HG03442 (cell line): ENCODE measurements around the gene PERM1.

Source experiments
- ATAC-seq: cut with Tn5 transposase; IDR thresholded peaks from one replicate; pipeline ENCODE4 v1.9.1; 2021; ENCODE audit warnings: mild to moderate bottlenecking, moderate library complexity; ENCODE audit not compliant: unreplicated experiment

PERM1 gene

DNA sequence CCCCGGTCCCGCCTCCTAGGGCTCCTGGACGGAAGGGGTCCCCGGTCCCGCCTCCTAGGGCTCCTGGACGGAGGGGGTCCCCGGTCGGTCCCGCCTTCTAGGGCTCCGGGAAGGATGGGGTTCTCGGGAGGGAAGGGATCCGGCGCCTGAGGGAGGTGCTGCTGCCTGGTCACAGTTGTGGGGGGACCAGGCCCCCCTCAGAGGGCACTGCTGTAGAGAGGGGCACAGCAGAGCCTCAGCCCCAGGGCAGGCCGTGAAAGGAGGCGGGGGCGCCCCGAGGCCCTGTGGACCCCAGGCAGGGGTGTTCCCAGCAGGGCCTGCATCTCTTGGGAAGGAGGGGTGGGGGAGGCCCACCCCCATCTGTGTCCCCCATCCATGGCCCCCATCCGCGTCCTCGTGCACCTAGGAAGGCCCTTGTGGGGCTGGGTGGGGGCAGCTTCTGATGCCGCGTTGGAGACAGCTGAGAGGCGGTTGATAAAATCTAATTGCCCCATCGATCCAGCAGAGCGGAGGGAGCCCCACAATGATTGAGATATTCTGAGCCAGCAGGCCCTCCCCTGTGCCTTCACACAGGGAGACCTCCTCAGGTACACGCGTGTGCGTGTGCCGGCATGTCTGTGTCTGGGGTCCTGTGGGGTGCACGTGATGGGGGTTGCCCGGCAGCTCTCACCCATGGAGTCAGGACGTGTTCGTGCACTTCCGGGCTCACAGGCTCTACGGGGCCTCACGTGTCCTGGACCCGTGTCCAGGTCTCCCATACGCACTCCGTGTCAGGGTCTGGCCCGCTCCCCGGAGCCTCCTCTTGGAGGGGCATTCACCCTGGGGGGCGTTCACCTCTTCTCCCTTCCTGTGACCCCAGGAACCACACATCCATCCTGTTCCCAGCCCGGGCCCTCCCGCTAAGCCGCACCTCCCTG, 45.3 kb downstream of the PERM1 start:
- no peak for ATAC-seq

DNA sequence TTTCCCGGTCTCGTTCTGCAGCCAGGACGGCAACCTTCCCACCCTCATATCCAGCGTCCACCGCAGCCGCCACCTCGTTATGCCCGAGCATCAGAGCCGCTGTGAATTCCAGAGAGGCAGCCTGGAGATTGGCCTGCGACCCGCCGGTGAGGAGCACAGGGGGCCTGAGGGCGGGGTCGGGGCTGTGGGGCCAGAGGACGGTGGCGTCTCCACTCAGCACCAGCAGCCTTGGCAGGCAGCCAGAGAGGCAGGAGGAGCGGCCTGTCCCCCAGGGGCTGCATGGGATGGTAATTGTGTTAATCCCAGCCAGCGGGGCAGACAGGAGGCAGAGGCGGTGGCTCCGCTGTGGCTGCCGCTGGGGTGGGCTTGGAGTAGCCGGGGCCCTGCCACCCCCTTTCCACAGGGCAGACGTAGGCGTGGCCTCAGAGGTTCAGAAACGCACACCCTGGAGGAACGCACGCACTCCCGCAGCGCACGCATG, 46.1 kb downstream of the PERM1 start:
- ATAC-seq = no peak

DNA sequence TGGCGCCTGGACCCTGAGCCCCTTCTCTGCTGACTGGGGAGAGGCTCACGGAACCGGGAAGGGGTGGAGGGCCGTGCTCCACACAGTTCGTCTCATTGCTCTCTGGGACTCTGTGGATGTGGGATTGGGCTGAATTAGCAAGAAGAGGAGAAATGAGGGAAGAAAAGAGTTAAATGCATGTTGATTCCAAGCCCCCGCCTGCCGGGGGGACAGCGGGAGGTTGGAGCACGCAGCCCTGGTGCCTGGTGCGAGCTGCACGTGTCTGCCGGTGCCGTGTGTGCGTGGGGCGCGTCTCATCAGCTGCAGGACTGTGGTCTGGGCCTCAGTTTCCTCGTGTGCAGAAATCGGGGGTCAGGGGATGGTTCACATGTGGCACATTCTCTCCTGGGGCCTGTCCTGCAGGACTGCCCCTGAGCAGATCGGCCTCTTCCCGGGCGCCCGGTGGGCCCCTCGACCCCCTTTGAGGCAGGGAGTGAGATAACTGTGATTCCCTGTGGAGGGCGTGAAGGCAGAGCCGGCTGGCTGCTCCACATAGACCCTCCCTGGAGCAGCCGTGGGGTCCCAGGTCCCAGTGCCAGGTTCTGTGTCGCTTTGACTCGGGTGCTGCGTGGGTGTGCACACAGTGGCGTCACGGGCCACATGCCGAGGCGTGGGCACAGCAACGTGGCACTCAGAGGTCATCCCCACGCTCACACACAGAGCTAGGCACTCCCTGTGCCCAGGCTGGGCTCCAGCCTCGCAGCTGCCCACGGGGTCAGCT, 46.7 kb downstream of the PERM1 start:
- ATAC-seq = no peak

DNA sequence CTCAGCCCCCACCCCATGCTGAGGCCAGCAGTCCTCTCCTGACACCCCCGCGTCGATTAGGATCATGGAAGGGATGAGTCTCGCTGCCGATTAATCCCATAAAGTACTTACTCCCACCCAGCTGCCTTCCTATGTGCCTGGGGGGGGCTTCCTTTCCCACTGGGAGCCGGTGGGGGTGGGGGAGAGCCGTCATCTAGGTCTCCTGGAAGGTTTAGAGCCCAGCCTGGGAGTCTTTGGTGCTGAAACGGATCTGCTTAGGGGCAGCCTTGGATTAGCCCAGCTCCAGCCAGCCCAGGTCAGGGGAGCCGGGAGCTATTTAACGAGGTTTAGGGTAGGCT, 48.3 kb downstream of the PERM1 start:
- no peak for ATAC-seq

DNA sequence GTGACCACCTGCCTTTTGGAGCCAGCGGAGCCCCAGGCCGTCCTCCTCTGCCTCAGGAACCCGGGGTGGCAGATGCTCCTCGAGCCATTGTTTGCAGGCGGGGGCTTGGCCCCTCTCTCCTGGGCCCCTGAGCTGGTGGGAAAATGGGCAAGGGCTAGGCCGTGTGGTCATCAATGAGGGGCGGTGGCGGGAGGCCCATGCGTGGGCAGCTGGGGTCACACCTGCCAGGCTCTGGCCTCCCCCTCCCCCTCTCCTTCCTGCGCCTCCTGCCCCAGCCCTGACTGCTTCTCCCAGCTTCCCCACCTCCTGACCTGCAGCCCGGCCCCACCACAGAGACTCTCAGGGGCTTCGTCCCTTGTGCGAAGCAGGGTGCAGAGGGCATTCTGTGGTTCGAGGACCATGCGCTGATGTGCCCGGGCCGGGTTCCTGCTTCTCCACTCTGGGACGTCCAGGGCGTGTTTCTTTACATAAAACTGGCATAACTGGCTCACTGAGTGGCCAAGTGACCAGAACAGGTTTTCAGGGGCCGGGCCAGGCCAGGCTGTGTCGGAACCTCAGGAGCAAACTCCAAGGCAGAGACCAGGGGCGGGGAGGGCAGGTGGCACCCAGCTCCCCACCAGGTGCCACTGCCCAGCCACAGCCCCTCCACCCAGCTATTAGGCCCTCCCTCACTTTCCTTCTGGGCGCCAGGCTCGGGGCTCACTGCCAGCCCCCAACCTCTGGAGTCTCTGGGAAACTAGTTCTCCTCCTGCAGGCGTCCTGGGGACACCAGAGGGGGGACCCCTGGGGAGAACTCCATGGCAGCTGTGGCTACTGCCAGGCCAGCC, 48.9 kb downstream of the PERM1 start:
- no peak for ATAC-seq

DNA sequence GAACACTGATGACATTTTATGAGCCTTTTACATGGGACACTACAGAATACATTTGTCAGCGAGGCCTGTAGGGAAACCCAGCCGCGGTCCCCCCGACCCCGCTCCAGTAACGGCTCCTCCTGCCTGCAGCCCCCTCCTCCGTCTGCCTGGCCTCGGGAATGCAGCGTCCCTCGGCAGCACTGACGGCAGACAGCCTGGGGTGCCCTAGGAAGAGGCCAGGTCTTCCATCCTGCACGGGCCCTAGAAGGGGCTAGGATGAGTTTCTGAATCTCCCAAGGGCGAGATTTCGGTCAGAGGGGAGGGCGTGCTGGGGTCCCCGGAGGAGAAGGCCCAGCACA, 49.8 kb downstream of the PERM1 start:
- ATAC-seq = no peak

DNA sequence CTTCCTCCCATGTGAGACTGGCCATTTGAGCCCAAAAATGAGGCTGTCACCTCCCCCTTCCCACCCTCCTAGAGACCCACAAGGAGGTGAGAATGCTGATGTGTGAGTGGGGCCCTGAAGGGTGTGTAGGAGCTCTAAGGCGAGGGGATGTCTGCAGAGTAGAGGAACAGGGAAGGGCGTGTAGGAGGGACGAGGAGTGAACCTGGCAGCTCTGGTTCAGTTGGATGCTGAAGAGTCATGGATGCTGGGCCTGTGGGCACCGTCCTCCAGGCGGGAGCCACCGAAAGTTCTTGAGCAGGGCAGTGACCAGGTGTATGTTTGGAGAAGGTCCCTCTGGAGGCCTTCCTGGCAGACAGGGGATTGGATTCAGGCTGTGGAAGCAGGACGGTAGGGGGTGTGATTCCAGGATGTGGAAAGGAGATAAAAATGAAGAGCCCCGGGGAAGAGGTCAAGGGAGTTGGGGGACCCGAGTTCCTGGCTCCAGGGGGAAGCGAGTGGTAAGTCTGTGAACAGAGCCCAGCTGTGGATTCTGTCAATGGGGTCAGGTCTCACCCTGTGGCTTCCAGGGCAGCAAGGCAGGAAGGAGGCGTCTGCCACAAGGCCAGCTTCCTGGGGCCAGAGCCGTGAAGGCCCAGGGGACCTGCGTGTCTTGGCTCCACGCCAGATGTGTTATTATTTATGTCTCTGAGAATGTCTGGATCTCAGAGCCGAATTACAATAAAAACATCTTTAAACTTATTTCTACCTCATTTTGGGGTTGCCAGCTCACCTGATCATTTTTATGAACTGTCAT, 50.3 kb downstream of the PERM1 start:
- no peak for ATAC-seq

DNA sequence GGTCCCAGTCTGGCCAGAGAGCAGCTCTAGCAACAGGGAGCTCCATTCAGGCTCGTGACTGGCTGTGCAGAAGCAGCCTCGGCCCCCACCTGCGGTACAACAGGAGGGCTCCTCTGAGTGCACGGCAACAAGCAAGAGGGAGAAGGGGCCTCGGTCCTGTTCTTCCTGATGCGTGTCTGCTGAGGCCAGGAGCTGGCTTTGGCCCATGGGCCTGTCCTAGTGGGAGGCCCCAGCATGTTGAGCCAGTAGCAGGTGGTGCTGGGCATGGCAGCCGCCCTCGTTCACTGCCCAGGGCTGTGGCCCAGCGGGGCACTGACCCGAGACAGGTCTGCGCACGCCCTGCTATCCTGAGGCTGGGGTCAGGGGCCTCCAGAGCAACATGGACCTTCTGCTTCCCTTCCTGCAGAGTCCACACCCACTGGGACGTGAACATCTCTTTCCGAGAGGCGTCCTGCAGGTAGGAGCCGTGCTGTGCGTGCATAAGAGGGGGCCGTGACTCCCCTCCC, 51.2 kb downstream of the PERM1 start:
- ATAC-seq = no peak

DNA sequence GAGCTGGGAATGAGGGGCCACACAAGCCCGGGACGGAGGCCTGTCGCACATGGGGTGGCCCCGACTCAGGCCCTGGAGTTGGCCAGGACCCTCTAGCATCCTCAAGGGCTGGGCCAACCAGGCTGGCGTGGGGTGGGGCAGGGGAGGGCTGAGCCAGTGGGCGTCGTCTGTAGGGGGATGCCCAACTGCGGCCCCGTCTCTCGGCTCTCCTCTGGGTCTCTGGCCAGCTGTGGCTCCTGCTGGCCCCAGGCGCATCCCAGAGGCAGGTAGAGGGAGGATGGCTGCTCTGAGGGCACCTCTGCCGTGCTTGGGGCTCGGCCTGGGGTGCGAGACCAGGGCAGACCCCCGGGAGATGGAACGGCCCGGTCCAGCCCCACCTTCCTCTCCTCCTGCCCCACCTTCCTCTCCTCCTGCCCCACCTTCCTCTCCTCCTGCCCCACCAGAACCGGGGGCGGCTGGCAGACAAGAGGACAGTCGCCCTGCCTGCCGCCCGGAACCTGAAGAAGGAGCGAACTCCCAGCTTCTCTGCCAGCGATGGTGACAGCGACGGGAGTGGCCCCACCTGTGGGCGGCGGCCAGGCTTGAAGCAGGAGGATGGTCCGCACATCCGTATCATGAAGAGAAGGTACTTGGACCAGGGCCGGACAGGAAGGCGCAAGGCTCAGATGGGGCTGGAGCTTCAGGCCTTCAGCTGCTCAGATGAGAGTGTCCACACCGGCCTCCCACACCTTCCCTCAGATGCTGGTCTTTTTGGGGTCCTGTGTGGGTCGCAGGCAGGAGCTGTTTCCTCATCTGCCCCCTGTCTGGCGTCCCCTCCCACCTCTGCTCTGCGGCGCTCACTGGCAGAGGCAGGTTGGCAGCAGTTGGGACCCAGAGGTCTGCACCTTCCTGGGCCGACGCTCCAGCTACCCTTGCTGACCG, 51.9 kb downstream of the PERM1 start:
- no peak for ATAC-seq

DNA sequence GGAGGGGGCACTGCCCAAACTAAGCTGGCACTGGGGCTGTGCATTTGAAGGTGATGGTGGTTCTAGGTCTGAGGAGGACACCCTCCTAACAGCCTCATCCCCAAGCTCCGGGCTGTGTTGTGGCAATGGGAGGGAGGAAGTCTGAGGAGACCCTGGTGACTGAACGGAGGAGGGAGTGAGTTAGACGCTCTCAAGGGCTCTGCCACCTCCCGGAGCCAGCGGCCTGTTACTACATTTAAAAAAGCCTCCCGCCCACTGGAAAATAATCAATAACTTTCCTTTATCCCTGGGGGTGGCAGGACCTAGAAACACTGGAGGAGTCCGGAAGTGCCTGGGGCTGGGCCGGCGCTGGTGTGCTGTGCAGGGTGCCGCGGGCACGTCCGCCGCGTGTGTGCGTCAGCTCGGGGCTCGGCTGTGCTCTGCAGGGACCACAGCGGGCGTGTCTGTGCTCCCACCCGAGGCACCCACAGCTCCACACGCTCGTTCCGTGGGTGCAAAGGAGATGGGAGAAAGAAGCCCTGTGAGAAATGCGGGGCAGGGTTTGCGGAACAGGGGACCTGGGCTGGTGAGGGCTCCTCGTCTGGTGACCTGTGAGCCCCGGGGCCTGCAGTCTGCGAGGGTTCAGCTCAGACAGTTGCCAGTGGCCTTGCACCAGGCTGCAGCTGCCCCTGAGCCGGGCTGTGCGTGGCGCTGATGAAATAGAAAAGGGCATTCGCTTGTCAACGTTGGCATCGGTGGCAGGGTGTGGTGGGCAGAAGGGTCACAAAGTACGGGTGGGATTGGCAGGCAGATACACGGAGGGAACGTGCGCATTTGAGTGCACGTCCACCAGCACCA, 52.9 kb downstream of the PERM1 start:
- no peak for ATAC-seq

DNA sequence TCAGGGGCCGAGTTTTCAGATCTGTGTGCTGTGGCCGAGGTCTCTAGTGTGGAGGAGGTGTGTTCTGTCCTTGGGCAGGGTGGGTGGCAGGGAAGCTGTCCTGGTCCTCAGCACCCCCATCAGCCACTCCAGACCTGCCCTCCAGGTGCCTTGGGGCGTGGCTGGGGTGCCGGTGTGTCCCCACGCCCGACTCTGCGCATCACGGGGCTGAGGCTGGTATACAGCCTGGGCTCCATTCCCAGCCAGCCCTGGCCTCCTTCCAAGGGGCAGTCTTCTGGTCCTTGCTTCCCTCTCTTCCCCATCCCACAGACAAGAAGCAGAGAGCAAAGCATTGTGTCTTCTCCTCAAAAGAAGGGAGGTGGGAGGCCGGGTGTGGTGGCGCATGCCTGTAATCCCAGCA, 54.1 kb downstream of the PERM1 start:
- no peak for ATAC-seq

DNA sequence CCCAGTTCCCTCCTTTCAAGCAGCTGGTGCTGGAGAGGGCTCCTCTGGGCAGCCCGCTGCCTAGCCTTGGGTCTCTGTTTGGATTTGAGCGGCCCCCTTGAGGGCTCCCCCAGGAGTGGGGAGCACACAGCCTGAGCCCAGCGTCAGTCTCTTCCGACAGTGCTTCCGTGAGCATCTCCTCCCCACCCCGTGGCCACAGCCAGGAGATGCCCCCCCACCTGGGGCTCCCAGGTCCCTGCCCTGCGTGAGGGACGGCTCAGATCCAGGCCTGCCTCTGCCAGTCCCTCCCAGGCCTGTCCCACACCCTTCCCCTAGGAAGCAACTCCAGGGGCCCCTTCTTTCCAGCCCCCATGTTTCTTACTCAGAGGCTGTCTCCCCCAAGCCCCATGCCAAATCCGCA, 54.7 kb downstream of the PERM1 start:
- no peak for ATAC-seq

DNA sequence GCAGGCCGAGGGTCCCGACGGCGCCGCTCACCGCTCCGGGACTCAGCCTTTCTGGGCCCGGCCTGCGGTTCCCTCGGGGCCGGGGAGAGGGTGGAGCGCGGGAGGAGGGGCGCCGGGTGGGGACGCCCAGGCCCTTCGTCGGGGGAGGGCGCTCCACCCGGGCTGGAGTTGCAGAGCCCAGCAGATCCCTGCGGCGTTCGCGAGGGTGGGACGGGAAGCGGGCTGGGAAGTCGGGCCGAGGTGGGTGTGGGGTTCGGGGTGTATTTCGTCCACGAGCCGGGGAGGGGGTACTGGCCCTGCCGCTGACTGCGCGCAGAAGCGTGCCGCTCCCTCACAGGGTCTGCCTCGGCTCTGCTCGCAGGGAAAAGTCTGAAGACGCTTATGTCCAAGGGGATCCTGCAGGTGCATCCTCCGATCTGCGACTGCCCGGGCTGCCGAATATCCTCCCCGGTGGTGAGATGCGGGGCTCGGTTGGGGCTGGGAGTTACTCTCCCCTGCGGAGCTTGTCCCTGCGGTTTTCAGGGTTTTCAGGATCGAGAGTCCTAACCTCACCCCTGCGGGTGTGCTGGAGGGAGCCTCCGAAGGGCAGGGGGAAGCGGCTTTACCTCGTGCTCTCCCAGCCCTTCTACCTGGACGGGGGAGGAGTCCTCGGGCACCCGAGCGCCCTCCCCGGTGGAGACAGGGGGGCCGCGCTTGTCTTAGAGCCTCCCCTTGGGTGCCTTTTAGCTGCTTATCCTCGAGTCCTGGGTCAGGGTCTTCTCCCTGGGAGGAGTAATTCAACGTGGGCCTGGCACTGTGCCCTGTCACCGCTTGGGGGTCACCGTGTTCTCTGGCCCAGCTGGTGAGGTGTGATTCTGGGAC, 56.1 kb downstream of the PERM1 start:
- ATAC-seq = no peak
